ENCODE measurements around the gene CDK13.

The CDK13 gene

DNA sequence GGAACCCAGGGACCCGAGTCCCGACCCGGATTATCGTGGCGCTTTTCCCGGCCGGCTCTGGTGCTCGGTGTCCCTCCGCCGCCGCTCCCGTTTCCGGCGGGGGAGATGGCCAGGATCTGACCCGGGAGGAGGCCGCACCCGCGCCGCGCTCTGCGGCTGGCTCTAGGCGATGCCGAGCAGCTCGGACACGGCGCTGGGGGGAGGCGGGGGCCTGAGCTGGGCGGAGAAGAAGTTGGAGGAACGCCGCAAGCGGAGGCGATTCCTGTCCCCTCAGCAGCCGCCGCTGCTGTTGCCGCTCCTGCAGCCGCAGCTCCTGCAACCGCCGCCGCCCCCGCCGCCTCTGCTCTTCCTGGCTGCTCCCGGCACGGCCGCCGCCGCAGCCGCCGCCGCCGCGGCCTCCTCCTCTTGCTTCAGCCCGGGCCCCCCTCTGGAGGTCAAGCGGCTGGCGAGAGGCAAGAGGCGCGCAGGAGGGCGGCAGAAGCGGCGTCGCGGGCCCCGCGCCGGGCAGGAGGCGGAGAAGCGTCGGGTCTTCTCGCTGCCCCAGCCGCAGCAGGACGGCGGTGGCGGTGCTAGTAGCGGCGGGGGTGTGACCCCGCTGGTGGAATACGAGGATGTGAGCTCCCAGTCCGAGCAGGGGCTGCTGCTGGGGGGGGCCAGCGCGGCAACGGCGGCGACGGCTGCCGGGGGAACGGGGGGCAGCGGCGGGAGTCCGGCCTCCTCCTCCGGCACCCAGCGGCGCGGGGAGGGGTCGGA is 593 bp downstream of the CDK13 start:
- DNase-seq = peak; percentile 35

DNA sequence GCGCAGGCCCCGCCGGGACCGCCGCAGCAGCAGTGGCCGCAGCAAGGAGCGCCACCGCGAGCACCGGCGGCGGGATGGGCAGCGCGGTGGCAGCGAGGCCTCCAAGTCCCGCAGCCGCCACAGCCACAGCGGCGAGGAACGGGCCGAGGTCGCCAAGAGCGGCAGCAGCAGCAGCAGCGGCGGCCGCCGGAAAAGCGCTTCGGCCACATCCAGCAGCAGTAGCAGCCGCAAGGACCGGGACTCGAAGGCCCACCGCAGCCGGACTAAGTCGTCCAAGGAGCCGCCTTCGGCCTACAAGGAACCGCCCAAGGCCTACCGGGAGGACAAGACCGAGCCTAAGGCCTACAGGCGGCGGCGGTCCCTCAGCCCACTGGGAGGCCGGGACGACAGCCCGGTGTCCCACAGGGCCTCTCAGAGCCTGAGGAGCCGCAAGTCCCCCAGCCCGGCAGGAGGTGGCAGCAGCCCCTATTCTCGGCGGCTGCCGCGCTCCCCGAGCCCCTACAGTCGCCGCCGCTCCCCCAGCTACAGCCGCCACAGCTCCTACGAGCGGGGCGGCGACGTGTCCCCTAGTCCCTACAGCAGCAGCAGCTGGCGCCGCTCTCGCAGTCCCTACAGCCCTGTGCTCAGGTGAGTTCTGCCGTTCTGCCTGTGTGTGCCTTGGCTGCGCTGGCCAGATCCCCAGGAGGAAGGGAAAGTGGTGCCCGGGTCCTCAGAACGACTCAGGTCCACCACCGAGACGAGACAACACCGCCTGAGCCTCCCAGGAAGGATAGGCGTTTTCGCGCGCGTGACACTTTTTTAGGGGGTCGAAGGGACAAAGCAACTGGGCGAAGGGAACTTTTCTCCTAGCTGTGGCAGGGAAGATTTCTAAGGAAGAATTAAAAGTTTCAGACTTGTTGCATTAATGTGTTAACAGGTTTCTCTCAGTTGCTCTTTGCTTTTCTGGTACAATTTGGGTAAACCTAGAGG is 1.5 kb downstream of the CDK13 start:
- no peak for DNase-seq

GRCh38 chr7:39952374-39952773 is 2.3 kb downstream of the CDK13 start:
- DNase-seq = no peak

- no peak for DNase-seq
Measured at GRCh38 chr7:39952803-39953202, 2.7 kb downstream of the CDK13 start.

DNA sequence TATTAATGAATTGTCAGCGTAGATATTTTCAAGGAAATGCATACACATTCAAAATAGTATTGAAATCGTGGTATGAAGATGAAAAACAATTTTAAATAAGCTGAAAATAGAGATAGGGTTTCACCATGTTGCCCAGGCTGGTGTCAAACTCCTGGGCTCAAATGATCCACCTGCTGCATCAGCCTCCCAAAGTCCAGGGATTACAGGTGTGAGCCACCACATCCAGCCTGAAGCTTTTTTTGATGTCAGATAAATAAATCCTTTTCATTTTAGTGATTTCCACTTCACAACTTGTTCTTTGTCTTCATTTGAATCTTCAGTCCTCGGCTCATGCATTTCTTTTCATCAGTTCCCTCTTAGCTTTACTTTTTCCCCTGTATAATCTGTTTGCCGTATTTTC is 4.6 kb downstream of the CDK13 start:
- DNase-seq = no peak

DNA sequence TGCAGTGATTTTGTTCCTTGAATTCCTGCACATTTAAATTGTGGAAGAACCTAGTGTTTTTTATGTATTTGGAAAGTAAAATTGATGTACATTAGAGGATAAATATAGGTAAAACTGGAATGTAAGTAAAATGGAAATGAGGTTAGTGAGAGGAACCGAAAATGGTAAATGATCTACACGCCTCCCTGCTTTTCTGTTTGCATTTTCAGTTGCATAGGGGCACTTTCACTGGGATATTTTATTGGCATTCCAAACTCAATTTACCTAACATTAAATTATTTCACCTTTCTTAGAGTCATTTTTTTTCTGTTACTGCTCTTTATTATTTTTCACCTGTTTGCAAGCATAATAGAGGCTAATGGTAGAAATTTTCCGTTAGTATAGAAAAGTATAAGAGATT is 8.0 kb downstream of the CDK13 start:
- DNase-seq = no peak

DNA sequence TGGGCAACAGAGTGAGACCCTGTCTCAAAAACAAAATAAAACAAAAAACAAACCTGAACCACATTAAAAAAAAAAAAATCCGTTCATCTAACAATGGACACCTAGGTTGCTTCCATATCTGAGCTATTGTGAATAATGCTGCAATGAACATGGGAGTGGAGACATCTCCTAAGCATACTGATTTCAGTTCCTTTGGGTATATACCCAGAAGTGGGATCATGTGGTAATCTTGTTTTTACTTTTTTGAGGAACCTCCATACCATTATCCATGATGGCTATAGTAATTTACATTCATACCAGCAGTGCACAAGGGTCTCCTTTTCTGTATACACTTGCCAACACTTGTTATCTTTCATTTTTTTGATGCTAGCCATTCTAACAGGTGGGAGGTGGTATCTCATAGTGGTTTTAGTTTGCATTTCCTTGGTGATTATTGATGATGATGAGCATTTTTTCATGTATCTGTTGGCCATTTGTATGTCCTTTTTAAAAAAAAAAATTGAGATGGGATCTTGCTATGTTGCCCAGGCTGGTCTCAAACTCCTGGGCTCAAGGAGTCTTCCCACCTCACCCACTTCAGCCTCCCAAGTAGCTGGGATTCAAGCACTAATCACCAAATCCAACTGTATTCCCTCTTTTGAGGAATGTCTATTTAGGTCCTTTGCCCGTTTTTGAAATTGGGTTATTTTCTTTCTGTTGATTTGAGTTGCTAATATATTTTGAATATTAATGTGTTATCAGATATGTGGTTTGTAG is 17.5 kb downstream of the CDK13 start:
- DNase-seq = no peak

DNA sequence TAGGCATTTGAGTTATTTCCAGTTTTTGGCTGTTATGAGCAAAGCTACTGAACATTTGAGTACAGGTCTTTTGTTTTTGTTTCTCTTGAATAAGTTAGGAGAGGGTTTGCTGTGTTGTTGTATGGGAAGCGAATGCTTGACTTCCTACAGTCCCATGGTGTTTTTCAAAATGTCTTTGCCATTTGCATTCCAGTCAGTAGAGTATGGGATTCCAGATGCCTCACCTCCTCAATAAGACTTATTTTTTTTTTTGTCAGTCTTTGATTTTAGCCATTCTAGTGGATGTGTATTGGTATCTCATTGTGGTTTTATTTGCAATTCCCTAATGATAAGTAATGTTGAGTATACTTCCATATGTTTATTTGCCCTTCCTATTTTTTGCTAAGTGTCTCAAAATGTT is 19.4 kb downstream of the CDK13 start:
- DNase-seq = no peak

GRCh38 chr7:39971924-39972323 is 21.9 kb downstream of the CDK13 start:
- DNase-seq = no peak

DNA sequence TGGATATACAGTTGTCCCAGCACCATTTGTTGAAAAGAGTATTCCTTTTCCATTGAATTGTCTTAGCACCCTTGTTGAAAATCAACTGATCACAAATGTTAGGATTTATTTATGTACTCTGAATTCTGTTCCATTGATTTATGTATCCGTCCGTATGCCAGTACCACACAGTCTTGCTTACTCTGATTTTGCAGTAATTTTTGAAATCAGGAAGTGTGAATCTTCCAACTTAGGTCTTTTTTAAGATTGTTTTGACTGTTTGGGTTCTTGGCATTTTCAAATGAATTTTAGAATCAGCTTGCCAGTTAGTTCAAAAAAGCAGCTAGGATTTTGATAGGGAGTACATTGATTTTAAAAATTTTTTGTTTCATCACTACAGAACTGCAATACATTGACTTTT is 23.7 kb downstream of the CDK13 start:
- DNase-seq = no peak

DNA sequence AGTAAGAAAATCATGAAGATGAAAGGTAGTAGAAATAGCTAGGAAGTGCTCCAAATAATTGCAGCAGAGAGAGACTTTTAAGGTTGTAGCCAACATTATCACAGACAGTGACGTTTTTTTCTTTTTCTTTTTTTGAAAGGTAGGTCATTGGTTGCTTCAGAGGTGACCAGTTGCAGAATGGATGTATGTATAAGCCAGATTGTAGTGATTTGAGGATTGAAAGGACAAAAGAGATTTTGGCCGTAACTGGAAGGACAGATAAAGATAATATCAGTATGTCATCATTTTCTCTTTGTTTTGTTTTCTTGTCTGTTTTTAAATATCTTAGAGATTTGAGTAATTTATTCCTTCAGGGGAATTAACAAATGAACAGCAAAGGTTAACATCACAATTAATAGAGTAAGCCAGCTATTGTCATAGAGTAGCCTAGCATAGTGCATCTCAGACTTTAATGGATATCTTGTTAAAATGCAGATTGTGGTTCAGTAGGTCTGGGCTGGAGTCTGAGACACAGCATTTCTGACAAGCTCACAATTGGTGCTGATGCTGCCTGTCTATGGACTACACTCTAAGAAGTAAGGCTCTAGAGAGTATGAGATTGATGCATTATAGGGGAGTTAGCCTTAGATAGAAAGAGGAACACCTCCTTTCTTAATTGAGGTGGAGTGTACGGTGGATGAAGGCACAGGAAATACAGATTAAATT is 28.3 kb downstream of the CDK13 start:
- no peak for DNase-seq

GRCh38 chr7:39979406-39980073 is 29.5 kb downstream of the CDK13 start:
- no peak for DNase-seq

DNA sequence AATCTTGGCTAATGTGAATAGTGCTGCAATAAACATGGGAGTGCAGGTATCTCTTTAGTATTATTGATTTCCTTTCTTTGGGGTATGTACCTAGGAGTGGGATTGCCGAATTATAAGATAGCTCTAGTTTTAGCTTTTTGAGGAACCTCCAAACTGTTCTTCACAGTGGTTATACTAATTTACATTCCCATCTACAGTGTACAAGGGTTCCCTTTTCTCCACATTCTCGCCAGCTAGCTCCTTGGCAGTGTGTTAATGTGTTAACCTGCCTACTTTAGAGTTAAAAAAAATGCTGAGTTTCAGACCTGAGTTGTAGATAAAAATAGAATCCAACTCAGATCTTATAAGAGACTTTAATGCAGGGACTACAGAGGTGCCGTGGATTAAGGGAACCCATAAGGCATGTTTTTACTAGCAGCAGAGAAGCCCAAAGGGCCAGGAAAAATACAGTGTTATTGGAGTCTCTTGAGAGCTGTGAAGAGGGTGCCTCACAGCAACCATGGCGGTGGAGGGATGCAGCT is 35.4 kb downstream of the CDK13 start:
- DNase-seq = no peak

GRCh38 chr7:39987641-39988347 is 37.7 kb downstream of the CDK13 start:
- no peak for DNase-seq

GRCh38 chr7:40000734-40001315 is 50.8 kb downstream of the CDK13 start:
- DNase-seq = no peak

DNA sequence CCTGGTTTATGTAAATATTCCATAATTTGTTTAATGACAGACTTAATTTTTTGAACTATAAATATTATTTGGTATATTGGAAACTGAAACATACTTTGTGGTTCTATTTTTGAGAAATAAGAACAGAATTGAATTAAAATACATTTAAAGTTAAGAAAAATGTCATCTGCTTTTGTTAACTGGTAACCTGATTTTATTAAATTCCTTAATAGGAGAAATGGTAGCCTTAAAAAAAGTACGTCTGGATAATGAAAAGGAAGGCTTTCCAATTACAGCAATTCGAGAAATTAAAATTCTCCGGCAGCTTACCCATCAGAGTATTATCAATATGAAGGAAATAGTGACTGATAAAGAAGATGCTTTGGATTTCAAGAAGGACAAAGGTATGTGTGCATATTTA is 51.6 kb downstream of the CDK13 start:
- no peak for DNase-seq

GRCh38 chr7:40003597-40003996 is 53.5 kb downstream of the CDK13 start:
- no peak for DNase-seq

- no peak for DNase-seq
Measured at GRCh38 chr7:40008223-40008815, 58.3 kb downstream of the CDK13 start.

- no peak for DNase-seq
Measured at GRCh38 chr7:40009301-40009700, 59.2 kb downstream of the CDK13 start.

GRCh38 chr7:40014376-40014775 is 64.3 kb downstream of the CDK13 start:
- DNase-seq = no peak

All from GOT3 (cell line).